ENCODE data around the gene SORT1. TPM values are rescaled to one million over a fixed set of nuclear protein-coding genes. Genes with fewer than 3 reads are reported as not detected.

SORT1 gene
- total and polyA plus RNA-seq, 2 of the 4 experiments (the other 2 are of a cell fraction) = 15.8 to 16.7 TPM

- H2AK9ac ChIP-seq (replicated peaks; ENCODE audit: low read depth, low read length, poor library complexity) = no peak overlapping the region
- ATAC-seq (ENCODE audit: low read depth) = no peak
- no peak overlapping the region for H2BK20ac ChIP-seq (ENCODE audit: low read depth, low read length)
- H4K5ac ChIP-seq (ENCODE audit: low read depth, low read length) = no peak overlapping the region
- H3K36me3 ChIP-seq (ENCODE audit: control insufficient read depth, insufficient read depth, low read length) = peaks cover 25% of the 10 kb centered on the region
- H2BK15ac ChIP-seq (ENCODE audit: low read depth, low read length) = no peak overlapping the region
- no TSS peak for BruUV-seq (replicated peaks)
- no peak overlapping the region for H2BK120ac ChIP-seq (ENCODE audit: low read depth, low read length)
- dilution Hi-C loops (cut with HindIII; ENCODE audit: low sequenced_read_pairs, unreplicated experiment) = loop anchor here (25.0 kb wide), 1 partner anchor 119 kb away; the partner anchor contains the start of gene SARS1
- H2AFZ ChIP-seq (replicated peaks; ENCODE audit: low read length, poor library complexity) = no peak overlapping the region
- H4K91ac ChIP-seq (ENCODE audit: insufficient read depth, low read depth, low read length) = no peak overlapping the region
- no peak overlapping the region for H2AK5ac ChIP-seq (ENCODE audit: low read depth, low read length)
- no peak overlapping the region for H3K4ac ChIP-seq (ENCODE audit: low read depth, low read length)
- no peaks in the 10 kb centered on the region for H4K20me1 ChIP-seq (ENCODE audit: insufficient read depth, low read length)
- H3K18ac ChIP-seq (ENCODE audit: low read depth, low read length) = no peak overlapping the region
- H3K14ac ChIP-seq (replicated peaks; ENCODE audit: low read depth, low read length) = no peak overlapping the region
- ChIA-PET POLR2A (ENCODE audit: unreplicated experiment) (no interaction called here), CTCF (no interaction called here)
- no peak overlapping the region for H3K27ac ChIP-seq (ENCODE audit: insufficient read depth, low read length)
- TF ChIP-seq RCOR1 (IDR thresholded peaks at IDR 0.05; ENCODE audit: insufficient replicate concordance, low read length) (no peak), MXI1 (IDR thresholded peaks at IDR 0.05; ENCODE audit: borderline replicate concordance, low read depth, low read length) (no peak), MAFK (IDR thresholded peaks at IDR 0.05; ENCODE audit: low read depth, low read length) (no peak), RFX5 (IDR thresholded peaks at IDR 0.05; ENCODE audit: low read depth, low read length) (no peak), FOS (IDR thresholded peaks at IDR 0.05; ENCODE audit: low read depth, low read length) (no peak), RAD21 (IDR thresholded peaks at IDR 0.05; ENCODE audit: low read length) (no peak), CHD1 (IDR thresholded peaks at IDR 0.05; ENCODE audit: low read depth, low read length) (no peak), USF2 (IDR thresholded peaks at IDR 0.05; ENCODE audit: low read depth, low read length) (no peak), SMC3 (IDR thresholded peaks at IDR 0.05; ENCODE audit: low read depth, low read length) (no peak), MAZ (IDR thresholded peaks at IDR 0.05; ENCODE audit: borderline replicate concordance, low read depth, low read length) (no peak), NFE2L2 (IDR thresholded peaks at IDR 0.05; ENCODE audit: low read depth, low read length) (no peak), CEBPB (IDR thresholded peaks at IDR 0.05; ENCODE audit: low read depth, low read length) (no peak), ELK1 (IDR thresholded peaks at IDR 0.05; ENCODE audit: borderline replicate concordance, low read depth, low read length) (no peak)
- no peak overlapping the region for H3K56ac ChIP-seq (ENCODE audit: extremely low read depth, insufficient read depth, low read length)
- H3K23ac ChIP-seq (ENCODE audit: low read depth, low read length) = no peak overlapping the region
- in situ Hi-C loops (cut with MboI; ENCODE audit: low sequenced_read_pairs) = no loop called here
- DNase-seq = no peak
- H3K9me3 ChIP-seq (ENCODE audit: control insufficient read depth, insufficient read depth, low read length) = peaks cover 4% of the 10 kb centered on the region
- no peak overlapping the region for H4K8ac ChIP-seq (ENCODE audit: low read depth in 2 of 2, low read length in 2 of 2)
- no peak overlapping the region for H3K4me3 ChIP-seq (ENCODE audit: insufficient read depth, low read depth, low read length)
- no peak overlapping the region for H3K9ac ChIP-seq (ENCODE audit: low read depth, low read length)
- no peaks in the 10 kb centered on the region for H3K4me1 ChIP-seq (ENCODE audit: control insufficient read depth, insufficient read depth, low read length)
- no peak overlapping the region for H3K4me2 ChIP-seq (ENCODE audit: low read depth, low read length)
- no peak overlapping the region for H2BK5ac ChIP-seq (ENCODE audit: low read depth, low read length, poor library complexity, severe bottlenecking)
- peaks cover 0 to 3% of the 10 kb centered on the region in 2 experiments; a peak in 1 of 4 replicates for H3K79me1 ChIP-seq (ENCODE audit: low read depth in 1 of 2, low read length in 2 of 2)
- H3K27me3 ChIP-seq (ENCODE audit: control insufficient read depth, insufficient read depth, low read length) = no peaks in the 10 kb centered on the region
- H3K9me1 ChIP-seq (ENCODE audit: insufficient read depth, low read length) = peaks cover 3% of the 10 kb centered on the region; the same call in 1 of the 2 replicates
- intact Hi-C loops (cut with micrococcal nuclease) = no loop called here
Measured at GRCh38 chr1:109331113-109331512, 66.6 kb downstream of the SORT1 start.
